SK-MEL-5 (cell line): ENCODE measurements around the gene LPGAT1. TPM values are rescaled to one million over a fixed set of nuclear protein-coding genes. Genes with fewer than 3 reads are reported as not detected.
A peak's percentile ranks its signal among the peaks of the same experiment; 100 is the strongest.

Experiments used
- DNase-seq: peaks from one replicate; pipeline ENCODE4 v3.0.0-alpha.2; 2016; ENCODE audit warnings: low read depth, low spot score
- in situ Hi-C: cut with HindIII; loops from 2 replicates; pipeline ENCODE4 v1.10.0; 2016; ENCODE audit warnings: low sequenced_read_pairs, high pct_unique_total_duplicates, low pct_unique_long_range_greater_than_20kb
- total RNA-seq: library from RNA; depleted of rRNA; stranded (reverse); fragments of >200 nt; shearing (Covaris generic); gene quantifications from 2 replicates; pipeline ENCODE4 v1.2.3, GENCODE V29; 2014

Gene LPGAT1
- total RNA-seq, 1 experiment from 2014 or later, result 73.3 TPM

DNA sequence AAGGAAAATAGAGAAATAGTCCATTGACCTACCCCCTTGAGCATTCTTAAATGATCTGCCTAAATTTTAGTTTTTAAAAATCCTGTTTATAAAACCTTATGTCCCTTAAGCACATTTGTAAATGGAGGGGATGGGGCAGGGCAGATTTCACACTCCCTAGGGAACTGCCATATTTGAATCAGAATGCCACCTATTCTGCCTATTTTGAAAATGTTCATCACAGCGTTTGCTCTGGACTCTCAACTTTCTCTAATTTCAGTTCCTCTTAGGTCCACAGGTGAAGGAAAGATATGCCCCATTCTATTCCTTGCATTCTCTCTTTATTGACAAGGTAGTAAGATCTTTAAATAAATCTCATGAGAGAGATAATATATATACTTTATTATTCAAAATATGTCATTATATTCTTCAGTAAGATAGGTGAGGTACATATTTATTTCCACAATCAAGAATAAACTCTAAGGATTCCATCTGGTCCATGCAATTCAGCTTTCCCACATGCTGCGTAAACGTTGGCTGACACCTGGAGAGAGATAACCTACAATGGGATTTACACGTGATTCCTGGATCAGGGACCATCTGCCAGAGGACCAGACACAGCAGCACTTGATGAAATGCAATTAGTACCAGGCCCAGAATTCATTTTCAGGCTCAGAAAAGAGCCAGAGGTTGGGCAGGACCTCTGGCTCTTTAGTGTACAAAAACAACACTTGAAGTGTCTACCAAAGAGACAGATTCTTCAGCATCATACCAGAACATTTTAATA lies 1.2 kb upstream of the LPGAT1 start:
- no peak for DNase-seq
- in situ Hi-C loops, result no loop called here

DNA sequence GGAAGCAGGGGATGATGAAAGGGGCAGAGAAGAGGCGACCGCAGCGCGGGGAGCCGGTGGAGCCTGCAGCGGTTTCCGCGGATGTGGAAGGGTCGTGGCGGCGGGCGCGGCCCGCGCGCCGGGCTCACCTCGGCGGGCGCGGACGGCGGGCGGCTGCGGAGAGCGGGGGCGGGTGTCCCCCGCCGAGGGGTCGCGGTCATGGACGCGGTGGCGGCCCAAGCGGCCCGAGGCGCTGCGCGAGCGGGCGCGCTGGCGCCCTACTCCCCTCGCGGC lies 572 bp downstream of the LPGAT1 start:
- in situ Hi-C loops, result no loop called here
- no peak for DNase-seq

DNA sequence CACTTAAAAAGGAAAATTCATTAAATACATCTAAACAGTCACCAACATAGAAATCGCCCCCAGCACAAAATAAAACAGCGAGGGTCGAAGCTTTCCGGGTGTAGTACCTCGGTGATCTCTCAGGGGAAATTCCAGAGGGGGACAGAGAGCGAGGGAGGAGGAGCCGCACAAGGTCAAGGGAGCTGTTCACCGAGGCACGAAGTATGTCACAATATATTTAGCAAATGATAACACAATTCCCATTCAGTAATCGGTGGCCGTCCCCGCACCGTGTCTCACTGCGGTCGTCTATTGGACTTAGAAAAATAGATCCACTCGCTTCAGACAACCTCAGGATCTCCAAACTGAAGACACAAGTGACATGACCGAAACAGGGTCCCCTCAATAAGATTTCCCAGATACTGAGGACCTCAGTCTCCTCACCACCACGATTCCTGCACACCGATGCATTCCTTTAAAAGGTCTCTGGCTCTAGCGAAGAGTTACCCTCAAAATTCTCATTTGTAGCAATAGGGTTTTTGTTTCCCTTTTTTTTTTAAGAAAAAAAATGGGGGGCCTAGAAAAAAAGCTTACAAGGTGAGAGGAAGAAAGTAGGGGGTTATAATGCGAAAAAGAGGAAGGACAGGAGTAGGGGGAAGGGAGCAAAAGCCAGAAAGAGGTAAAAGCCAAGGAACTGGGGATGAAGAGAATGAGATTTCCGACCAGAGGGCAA lies 1.1 kb downstream of the LPGAT1 start:
- in situ Hi-C loops, result no loop called here
- DNase-seq, result peak; percentile 47

DNA sequence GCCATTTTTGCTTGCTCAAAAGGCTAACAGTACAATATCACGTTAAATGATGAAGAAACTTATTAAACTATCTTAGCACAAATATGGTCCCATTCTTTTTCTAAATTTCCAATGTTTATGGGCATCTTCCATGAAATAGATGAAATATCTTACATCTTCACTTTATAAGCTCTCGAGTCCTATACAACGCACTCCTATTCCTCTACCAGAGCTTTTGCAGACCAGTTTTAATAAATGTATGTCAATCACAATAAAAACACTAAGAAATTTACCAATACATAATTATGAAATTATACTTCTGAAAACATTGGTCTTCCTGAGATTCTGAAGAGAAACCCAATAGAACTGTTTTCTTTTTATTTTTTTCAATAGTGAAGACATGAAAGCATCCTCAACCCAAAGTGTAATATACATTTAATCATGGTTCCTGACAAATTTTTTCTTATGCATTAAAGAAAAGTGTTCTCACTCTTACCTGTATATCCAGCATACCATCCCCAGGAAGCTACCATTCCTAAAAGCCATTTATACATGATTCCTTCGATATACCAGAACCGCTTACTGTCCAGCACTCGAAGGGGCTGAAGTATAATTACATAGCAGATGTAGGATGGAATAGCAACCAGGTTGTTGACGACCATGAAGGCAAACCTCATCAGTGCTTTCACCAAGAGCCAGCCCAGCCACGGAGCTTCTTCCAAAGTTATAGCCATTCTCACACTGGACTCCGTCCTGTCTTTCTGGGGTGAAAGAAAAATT lies 1.8 kb downstream of the LPGAT1 start:
- DNase-seq, result no peak
- in situ Hi-C loops, result no loop called here

DNA sequence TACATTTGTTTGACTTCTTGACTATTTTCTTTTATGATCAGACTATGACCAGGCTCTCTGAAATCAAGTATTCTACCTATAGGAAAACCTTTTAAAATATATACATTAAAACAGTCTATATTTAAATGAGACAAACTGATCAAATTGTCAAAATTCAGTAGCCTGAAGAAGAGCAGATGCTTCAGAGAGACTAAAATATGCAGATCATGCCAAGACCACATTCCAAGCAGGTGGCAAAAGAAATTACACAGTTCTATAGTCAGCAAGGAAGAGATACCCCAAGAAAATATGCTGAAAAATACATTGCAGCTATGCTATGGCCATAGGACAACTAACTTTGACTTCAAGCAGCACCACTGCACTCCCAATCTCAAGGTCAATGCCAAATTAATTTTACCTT lies 3.5 kb downstream of the LPGAT1 start:
- DNase-seq, result no peak
- in situ Hi-C loops, result no loop called here

DNA sequence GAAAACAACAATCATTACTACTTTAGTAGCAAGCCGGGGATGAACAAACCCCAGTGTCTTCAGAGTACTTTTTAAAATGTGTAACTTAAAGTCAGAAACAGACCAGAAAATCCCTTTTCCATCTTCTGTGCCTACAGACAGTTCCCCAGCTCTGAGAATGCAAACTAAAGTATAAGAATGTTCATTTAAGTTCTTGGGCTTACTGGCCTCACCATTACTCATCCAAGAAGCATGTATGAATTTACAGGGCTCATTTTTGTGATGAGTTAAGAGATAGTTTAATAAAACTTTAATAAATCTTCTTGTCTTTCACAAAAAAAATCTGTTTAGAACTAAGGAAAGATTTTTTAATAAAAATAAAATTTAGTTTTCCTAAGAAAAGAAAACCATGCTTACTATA lies 4.6 kb downstream of the LPGAT1 start:
- in situ Hi-C loops, result no loop called here
- no peak for DNase-seq

DNA sequence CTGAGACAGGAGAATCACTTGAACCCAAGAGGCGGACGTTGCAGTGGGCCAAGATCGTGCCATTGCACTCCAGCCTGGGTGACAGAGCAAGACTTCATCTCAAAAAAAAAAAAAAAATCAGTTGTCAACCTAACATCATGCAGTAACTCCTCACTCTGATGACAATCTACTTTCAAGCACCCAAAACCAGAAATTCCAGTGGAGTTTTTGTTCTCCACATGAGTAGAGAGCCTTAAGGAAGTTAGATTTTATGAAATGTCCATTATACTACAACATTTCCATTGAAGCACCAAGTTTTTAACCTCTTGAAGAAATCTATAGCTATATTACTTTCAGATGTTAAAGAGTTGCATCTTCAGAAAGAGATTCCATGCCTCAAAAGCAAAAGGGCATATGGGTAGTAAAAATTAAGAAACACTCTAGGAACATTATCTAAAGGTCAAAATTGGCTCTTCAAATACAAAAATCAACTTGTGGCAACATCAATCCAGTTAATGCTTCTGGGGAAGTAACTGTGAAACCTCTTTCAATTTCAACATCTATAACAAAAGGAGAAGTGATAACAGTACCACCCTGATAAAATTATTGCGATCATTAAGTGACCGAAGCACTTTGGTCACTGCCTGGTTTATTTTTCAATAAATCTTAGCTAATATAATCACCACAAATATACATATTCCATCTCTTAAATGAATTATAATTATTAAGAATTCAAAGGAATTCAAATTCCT lies 7.7 kb downstream of the LPGAT1 start:
- no peak for DNase-seq
- in situ Hi-C loops, result no loop called here

DNA sequence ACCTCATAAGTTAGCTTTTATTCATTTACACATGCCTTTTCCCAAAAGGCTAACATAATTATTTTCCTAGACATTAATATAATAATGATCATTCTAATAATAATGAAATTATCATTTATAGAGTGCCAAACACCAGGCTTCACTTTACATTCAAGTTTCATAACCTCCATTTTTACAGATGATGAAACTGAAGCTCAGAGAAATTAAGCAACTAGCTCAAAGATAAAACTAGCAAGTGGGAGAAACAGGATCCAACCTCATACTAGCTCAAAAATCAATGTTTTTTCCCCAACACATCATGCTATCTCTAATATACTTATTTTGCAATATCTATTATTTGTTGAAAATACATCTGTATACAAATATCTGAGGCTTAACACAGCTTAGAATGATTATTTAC lies 14.0 kb downstream of the LPGAT1 start:
- in situ Hi-C loops, result no loop called here

DNA sequence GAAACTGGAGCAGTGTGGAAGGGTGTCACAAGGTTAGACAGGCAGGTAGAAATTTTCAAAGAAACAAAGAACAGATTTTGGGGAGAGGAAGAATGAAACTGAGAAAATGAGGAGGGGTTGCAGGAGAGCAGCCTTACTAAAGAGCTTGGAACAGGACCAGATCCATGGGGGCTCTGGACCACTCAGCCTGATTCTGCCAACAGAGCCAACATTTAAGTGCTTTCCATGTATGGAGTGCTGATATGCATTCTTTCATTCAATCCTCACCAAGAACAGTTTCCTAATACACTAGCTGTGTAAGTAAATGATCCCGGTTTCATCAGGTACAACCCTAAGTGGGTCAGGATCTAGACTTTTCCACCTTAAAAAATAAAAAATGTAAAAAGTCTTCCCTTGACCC lies 16.2 kb downstream of the LPGAT1 start:
- no peak for DNase-seq
- in situ Hi-C loops, result no loop called here

More for the DNA sequence above, 14.0 kb downstream of the LPGAT1 start:
- no peak for DNase-seq

DNA sequence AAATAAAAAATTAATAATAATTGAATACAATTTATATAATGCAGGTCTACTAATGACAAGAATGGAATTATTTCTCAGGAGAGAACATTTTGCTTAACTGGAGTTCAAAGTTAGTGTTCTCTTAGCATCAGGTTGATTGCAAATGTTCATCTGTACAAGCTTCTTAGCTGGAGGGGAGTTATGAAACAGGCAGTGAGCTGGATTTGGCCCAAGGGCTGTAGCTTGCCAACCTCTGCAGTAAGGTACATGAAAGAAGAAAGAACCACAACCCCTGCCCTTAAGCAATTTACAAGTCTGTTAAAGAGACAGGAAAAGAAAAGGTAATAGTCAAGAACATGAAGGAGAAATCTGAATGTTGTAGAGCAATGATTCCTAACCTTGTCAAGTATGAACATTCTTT lies 17.0 kb downstream of the LPGAT1 start:
- in situ Hi-C loops, result no loop called here
- DNase-seq, result no peak

DNA sequence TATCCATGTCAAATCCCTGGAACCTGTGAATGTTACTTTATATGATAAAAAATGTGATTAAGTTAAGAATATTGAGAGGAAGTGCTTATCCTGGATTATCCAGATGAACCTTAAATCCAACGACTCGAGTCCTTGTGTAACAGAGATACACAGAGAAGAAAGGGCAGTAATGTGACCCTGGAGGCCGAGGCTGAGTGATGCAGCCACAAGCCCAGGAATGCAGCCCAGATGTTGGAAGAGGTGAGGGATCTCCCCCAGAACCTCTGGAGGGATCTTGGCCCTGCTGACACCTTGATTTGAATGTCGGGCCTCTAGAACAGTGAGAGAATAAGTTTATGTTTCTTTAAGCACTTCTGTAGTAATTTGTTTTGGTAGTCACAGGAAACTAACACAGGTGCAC lies 18.0 kb downstream of the LPGAT1 start:
- in situ Hi-C loops, result no loop called here
- no peak for DNase-seq

DNA sequence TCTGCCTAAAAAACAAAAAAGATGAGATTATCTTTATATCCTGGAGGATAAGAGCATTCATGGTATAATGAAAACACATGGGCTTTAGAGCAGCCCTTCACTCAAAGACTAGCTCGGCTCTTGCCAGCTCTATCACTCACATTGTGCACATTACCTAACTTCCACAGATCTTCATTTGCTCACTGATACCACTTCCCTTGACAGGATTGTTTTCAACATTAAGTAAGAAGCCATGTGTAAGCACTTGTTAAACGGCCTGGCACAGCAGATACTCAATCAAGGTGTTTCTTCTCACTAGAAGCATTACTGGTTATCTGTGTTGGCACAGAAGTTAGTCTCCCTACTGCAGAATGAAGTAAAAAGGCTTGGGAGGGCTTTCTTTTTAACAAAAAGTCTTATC lies 18.7 kb downstream of the LPGAT1 start:
- in situ Hi-C loops, result no loop called here
- DNase-seq, result no peak

DNA sequence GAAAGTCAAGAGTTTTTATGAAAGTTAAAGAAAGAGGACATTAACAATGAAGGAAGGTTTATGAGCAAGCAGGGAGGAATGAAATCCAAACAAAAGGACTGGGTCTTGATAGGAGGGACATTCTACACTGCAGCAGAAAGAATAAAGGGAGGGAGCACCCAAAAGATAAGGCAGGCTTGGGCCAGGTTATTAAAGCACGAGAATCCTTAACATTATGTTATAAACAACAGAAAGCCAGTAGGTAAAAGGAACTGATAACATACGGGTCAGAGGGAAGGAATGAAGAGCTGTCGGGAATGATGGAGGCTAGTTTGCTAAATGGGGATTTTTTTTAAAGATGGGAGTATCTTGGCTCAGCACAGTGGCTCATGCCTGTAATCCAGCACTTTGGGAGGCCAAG lies 19.4 kb downstream of the LPGAT1 start:
- in situ Hi-C loops, result no loop called here
- DNase-seq, result no peak

DNA sequence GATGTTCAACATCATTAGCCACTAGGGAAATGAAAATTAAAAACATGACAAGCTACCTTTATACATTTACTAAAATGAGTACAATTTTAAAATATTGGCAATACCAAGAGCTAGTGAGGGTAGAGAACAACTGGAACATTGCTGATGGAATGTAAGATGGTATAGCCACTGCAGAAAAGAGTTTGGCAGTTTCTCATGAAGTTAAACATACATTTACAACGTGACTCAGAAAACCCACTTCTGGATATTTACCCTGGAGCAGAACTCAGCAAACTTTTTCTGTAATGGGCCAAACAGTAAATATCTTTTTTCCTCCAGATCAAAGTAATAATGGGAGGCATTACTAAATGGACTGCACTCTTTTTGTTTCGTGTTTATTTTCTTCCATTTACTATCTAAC lies 22.1 kb downstream of the LPGAT1 start:
- in situ Hi-C loops, result no loop called here
- no peak for DNase-seq

DNA sequence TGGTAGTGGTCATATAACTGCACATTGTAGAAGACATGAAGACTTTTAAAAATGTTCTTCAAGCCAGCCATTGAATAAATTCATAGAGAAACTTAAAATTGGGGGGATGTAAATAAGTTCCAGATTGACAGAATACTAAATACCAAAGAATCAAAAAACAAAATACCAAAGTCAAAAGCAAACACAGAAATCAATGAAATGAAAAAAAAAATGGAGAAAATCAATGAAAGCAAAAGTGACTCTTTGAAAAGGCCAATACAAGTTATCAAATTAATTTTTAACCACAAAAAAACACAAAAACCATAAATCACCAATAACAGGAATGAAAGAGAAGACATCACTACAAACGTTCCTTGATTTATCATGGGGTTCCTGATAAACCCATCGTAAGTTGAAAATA lies 25.6 kb downstream of the LPGAT1 start:
- DNase-seq, result no peak
- in situ Hi-C loops, result no loop called here

DNA sequence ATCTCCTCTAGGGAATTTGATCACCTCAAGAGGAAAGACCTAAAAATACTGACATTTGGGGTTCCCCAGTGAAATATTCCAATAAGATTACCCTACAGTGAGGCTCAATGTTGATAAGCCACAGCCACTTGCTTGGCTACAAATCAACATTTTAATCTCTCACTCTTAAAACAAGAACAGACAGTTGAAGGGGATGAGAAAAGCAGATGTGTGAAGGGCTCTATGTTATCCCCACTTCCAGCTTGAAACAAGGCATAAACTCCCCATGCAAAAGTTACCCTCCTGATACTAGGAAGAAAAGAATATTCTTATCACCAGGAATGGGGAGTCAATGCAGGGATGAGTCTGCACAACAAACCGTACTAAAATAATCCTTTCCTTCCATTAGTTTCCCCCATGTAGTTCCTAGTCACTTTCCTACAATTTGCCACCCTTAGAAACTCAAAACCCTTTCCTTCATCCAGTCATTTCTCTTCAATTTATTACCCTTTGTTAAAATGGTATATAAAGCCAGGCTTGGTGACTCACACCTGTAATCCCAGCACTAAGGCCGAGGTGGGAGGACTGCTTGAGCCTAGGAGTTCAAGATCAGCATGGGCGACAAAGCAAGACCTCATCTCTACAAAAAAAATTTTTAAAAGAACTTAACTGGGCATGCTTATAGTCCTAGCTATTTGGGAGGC lies 29.5 kb downstream of the LPGAT1 start:
- in situ Hi-C loops, result no loop called here
- no peak for DNase-seq

DNA sequence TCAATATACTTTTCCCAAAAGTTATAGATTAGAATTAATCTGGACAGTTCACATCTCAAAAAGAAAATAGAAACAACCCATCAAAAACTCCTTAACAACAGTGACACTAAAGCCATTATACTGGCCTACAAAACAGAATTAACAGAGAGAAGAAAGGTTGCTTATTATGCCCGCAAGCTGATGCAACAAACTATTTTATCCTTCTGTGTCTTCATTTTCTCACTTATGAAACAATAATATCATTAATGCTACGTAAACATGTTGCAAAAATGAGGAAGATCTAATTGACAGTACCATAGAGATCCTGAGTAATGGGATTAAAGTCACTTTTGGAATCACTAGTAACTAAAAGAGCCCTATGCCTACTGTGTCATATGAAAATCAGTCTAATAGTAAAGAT lies 32.6 kb downstream of the LPGAT1 start:
- DNase-seq, result no peak
- in situ Hi-C loops, result no loop called here

DNA sequence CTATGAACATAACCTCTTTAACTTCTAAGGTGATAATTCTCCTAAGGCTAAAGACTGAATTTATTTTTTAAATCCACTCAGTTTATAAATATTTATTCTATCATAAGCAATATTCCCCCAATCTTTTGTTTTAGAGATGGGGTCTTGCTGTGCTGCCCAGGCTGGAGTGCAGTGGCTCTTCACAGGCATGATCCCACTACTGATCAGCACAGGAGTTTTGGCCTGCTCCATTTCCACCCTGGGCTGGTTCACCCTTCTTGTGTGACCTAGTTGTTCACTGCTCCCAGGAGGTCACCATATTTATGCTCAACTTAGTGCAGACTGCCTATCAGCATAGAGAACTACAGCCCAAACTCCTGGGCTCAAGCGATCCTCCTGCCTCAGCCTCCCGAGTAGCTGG lies 38.6 kb downstream of the LPGAT1 start:
- in situ Hi-C loops, result no loop called here

More for the DNA sequence above, 38.6 kb downstream of the LPGAT1 start:
- no peak for DNase-seq
